Renal cortical epithelial cell (primary cell): ENCODE data around the gene PCDHA1. TPM values are rescaled to one million over a fixed set of nuclear protein-coding genes. Genes with fewer than 3 reads are reported as not detected.

ENCODE experiments used
- DNase-seq: peaks from one replicate; pipeline ENCODE4 v3.0.0-alpha.2; 2011; ENCODE audit warnings: low read depth
- total RNA-seq: library from RNA; depleted of rRNA; stranded (reverse); fragments of >200 nt; gene quantifications from 2 replicates; pipeline ENCODE4 v1.2.3, GENCODE V29; 2014

PCDHA1 gene
- total RNA-seq, 1 donor from 2014 or later: 0.10 TPM

- DNase-seq: no peak
Measured at GRCh38 chr5:140988608-140989007, 202.7 kb downstream of the PCDHA1 start.

GRCh38 chr5:140989254-140990020 lies 203.5 kb downstream of the PCDHA1 start:
- DNase-seq: no peak

- DNase-seq: no peak
Measured at GRCh38 chr5:140992828-140993227, 206.9 kb downstream of the PCDHA1 start.

- peak; percentile 15 for DNase-seq
Measured at GRCh38 chr5:140996060-140996459, 210.1 kb downstream of the PCDHA1 start.

DNA sequence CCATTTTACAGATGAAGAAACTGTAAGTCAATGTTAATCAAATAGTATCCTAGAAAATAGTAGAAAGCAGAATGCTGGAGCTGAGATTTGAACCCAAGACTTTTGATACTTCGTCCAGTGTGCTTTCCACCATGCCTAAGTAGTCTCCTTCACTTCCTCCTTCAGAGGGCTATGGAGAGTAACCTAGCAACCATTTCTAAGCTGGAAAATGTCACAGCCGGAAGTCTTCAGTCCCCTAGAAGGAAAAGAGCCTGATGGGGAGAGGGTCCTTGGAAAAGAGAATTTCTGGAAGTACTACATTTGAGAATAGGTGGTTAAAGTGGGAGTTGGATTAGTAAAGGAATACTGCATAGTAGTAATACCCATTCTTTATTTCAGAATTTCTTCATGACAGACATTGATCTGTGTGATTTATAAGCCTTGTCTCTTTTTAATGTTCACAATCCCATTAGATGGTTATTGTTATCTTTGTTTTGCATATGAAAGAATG lies 213.0 kb downstream of the PCDHA1 start:
- no peak for DNase-seq

DNA sequence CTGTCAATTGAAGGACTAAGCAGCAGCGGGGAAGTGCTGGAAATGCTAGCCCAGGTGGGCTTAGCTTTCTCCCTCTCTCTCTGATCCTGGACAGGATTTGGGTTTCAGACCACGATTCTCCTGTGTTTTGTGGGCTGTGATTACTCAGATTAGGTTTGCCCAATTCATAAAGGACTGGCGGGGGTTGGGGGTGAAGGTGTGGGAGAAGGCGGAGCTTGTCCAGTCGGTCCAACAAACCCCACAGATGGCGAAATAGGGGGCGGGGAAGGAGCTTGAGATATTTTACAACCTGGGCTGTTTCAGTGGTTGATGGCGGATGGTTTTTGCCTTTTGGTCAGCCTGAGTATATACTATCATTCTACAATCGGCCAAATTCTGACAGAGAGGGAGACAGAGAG lies 215.5 kb downstream of the PCDHA1 start:
- DNase-seq: peak; percentile 23

- DNase-seq: peak; percentile 2
Measured at GRCh38 chr5:141001844-141002604, 216.1 kb downstream of the PCDHA1 start.

DNA sequence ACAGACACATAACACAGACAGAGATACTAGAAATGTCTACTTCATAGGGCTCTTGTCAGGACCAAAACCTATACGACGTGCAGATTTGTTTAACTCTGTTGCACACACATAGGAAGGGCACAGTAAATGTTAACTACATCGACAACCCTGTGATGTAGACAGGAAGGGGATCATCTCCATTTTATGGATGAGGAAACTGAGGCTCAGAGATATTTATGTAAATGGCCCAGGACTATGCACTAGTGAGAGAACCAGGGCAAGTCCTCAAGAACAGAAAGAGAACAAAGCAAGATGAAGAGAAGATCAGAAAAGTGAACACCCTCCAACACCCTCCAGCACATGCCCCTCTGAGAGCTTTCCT lies 216.6 kb downstream of the PCDHA1 start:
- no peak for DNase-seq

GRCh38 chr5:141003031-141003430 lies 217.1 kb downstream of the PCDHA1 start:
- DNase-seq: no peak

GRCh38 chr5:141003791-141004611 lies 218.1 kb downstream of the PCDHA1 start:
- peak; percentile 93 for DNase-seq

- DNase-seq: no peak
Measured at GRCh38 chr5:141007791-141008190, 221.9 kb downstream of the PCDHA1 start.

DNA sequence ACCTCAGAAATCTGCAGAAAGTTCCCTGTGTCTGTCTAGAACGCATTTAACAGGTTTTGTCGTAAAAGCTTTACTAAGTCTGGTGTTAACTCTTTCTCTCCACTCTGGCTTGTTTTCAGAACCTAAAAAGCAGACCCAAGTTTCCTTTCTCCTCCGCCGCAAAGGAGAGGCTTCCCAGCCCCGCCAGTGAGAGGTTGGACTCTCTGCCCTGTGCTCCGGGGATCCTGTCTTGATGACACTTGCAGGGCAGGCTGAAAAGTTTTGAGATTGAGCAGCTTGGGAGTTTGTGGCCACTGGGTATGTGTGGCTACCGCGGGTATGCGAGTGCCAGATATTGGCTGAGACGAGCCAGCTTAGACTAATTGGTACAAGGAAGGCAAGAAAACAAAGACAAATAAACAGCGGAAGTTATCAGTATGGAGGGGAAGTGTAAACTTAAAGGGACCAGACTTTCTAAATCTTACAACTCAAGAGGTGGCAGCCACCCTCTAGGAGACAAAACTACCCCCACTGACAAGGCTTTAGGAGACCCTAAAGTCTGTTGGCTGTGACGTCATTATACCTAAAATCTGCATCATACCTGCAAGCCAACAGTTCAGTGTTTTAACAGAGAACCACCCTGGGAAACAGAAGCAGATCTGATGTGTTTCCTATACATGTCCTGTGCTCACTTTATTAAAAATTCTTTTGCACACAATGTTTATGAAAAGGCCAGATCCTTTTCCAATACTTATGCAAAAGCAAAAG lies 224.3 kb downstream of the PCDHA1 start:
- no peak for DNase-seq

DNA sequence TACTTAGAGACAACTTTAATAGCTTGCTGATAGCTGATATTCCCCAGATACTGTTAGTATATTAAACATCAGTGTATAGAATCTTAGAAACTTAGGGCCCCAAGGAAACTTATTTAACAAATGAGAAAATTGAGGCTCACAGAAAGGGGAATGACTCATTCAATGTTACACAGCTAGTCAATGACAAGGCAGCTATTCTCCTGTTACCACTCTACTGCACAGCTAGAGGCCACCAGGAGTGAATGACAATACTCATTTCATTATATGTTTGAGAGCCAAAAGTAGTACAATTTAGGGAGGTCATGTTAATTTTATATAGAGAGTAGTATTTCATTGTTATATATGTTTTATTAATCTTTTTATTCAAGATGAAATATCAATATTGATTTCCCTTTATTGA lies 232.0 kb downstream of the PCDHA1 start:
- DNase-seq: no peak

- no peak for DNase-seq
Measured at GRCh38 chr5:141022384-141022783, 236.4 kb downstream of the PCDHA1 start.

DNA sequence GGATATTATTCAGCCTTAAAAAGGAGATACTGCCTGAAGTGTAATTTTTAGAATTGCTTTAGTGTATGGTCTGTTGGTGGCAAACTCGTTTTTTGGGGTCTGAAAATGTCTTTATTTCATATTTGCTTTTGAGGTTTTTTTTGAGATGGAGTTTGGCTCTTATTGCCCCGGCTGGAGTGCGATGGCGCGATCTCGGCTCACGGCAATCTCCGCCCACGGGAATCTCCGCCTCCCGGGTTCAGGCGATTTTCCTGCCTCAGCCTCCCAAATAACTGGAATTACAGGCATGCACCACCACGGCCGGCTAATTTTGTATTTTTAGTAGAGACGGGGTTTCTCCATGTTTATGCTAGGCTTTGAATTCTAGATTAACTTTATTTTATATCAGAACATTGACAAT lies 245.1 kb downstream of the PCDHA1 start:
- DNase-seq: no peak

- no peak for DNase-seq
Measured at GRCh38 chr5:141032626-141033025, 246.7 kb downstream of the PCDHA1 start.

- no peak for DNase-seq
Measured at GRCh38 chr5:141039061-141039460, 253.1 kb downstream of the PCDHA1 start.

DNA sequence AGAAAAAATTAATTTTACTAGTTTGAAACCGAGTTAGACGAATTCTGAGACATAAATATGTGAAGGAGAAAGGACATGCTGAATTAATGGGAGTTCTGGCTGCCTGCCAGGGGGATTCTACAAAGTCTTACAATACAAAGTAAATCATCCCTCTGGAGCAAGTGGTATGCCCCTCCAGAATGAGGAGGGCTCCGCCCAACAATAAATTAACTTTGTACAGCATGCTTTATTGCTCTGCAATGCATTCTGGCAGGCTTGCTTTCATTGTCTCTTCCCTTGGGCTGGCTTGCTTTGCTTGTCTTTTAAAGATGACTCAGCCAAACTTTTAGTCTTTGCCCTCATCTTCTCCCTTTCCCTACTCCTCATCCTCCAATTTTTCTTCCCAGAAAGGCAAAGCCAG lies 253.6 kb downstream of the PCDHA1 start:
- no peak for DNase-seq

DNA sequence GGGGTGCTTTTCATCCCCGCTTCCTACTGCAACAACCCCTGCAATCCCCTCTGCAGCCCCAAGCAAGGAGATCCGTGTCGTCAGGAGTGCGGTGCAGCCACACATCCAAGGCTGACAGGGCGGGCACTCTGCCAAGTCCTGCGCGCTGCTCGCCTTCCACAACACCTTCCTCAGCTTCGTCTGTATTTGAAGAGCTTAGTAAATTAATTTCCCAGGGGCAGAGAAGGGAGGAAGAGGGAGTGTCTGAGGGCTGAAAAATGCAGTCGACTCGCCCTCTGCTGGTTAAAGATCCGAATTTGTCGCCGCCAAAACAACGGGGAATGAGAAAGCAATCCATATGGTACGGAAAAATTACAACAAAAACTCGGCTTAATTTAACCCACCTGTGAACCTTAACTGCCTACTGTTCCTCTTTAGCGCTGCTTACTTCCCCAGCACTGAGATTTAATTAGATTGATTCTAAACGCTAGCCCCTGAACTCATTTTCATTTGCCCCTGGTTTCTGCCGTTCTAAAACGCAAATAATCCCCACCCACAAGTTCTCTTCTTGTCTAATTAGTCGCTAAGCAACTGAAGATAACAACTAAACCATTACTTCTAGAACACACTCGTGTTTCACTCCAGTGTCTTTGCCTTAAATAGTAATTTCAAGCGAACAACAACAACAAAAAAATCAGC lies 254.3 kb downstream of the PCDHA1 start:
- DNase-seq: peak; percentile 23

DNA sequence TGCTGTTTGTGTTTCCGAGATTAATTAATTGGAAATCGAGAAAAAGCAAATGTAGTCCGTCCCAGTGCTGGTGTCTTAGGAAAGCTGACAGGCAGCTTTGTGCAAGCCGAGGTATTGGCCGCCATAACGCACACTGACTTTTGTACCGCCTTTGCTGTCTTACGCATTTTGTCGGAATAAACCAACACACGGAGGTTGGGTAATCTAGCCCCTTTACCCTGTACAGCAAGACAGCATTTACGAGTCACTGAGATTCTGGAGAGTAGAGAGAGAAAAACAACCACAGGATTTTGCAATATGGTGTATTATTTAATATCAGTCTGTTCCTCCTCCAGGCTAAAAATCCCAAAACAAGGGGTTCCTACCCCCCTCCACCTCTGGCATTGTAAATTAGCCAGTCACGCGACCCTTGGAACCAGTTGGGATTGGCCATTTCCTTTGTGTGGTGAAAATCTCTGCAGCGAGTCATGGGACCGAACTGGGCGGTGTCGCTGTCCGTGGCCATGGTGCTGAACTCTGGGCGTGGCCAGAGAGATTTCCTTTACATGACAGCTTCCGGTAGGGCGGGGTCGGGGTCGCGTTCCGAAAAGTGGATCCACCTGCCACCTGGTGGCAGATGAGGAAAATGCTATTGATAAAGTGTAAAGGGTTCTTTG lies 255.0 kb downstream of the PCDHA1 start:
- DNase-seq: peak; percentile 59

GRCh38 chr5:141041427-141041785 lies 255.5 kb downstream of the PCDHA1 start:
- DNase-seq: no peak
